ENCODE results near the gene PPP2R3B. TPM values are rescaled to one million over a fixed set of nuclear protein-coding genes. Genes with fewer than 3 reads are reported as not detected.
"Not testable (repeated sequence)": the region's sequence is repeated elsewhere in the genome, so short reads cannot be mapped to it uniquely, and the experiment has no call there.

Gene PPP2R3B
- total RNA-seq, 1 donor from 2014 or later, result 9.3 TPM

GRCh38 chrX:338836-339400 lies 47.8 kb downstream of the PPP2R3B start:
- no peak for DNase-seq (ENCODE audit: low spot score)

GRCh38 chrX:338281-338835 lies 48.3 kb downstream of the PPP2R3B start:
- DNase-seq (ENCODE audit: low spot score) (no peak), ATAC-seq (no peak)

More at GRCh38 chrX:338836-339400, 47.8 kb downstream of the PPP2R3B start:
- ATAC-seq, result no peak

- ATAC-seq, result no peak
- DNase-seq (ENCODE audit: low spot score), result no peak
Observed at GRCh38 chrX:337331-337831, 49.3 kb downstream of the PPP2R3B start.

- DNase-seq (ENCODE audit: low spot score), result no peak
- ATAC-seq, result no peak
Observed at GRCh38 chrX:336227-336626, 50.5 kb downstream of the PPP2R3B start.

- ATAC-seq, result no peak
- DNase-seq (ENCODE audit: low spot score), result no peak
Observed at GRCh38 chrX:335758-336155, 51.0 kb downstream of the PPP2R3B start.

GRCh38 chrX:334971-335757 lies 51.5 kb downstream of the PPP2R3B start:
- no peak for DNase-seq (ENCODE audit: low spot score)

GRCh38 chrX:334331-334891 lies 52.3 kb downstream of the PPP2R3B start:
- ATAC-seq, result no peak

More at GRCh38 chrX:334971-335757, 51.5 kb downstream of the PPP2R3B start:
- ATAC-seq, result no peak

GRCh38 chrX:333611-334311 lies 52.9 kb downstream of the PPP2R3B start:
- ATAC-seq (no peak), DNase-seq (ENCODE audit: low spot score) (no peak)

More at GRCh38 chrX:334331-334891, 52.3 kb downstream of the PPP2R3B start:
- DNase-seq (ENCODE audit: low spot score), result no peak

GRCh38 chrX:332916-333610 lies 53.6 kb downstream of the PPP2R3B start:
- no peak for DNase-seq (ENCODE audit: low spot score)

GRCh38 chrX:332496-332860 lies 54.2 kb downstream of the PPP2R3B start:
- ATAC-seq (no peak), DNase-seq (ENCODE audit: low spot score) (no peak)

More at GRCh38 chrX:332916-333610, 53.6 kb downstream of the PPP2R3B start:
- ATAC-seq, result no peak

- peak; percentile 22 for ATAC-seq
- DNase-seq (ENCODE audit: low spot score), result no peak
Observed at GRCh38 chrX:331825-332495, 54.7 kb downstream of the PPP2R3B start.

- ATAC-seq, result peak; percentile 32
- no peak for DNase-seq (ENCODE audit: low spot score)
Observed at GRCh38 chrX:331151-331824, 55.4 kb downstream of the PPP2R3B start.

- DNase-seq (ENCODE audit: low spot score), result no peak
- ATAC-seq, result no peak
Observed at GRCh38 chrX:330726-331150, 56.0 kb downstream of the PPP2R3B start.

GRCh38 chrX:330141-330725 lies 56.5 kb downstream of the PPP2R3B start:
- DNase-seq (ENCODE audit: low spot score); ATAC-seq: not testable (repeated sequence)

GRCh38 chrX:329291-329910 lies 57.3 kb downstream of the PPP2R3B start:
- no peak for ATAC-seq
- no peak for DNase-seq (ENCODE audit: low spot score)

GRCh38 chrX:327660-328126 lies 59.0 kb downstream of the PPP2R3B start:
- ATAC-seq (no peak), DNase-seq (ENCODE audit: low spot score) (no peak)

- DNase-seq (ENCODE audit: low spot score); ATAC-seq: not testable (repeated sequence)
Observed at GRCh38 chrX:324664-325063, 62.0 kb downstream of the PPP2R3B start.
